LHCN-M2 (cell line): ENCODE data around the gene BRPF1. TPM values are rescaled to one million over a fixed set of nuclear protein-coding genes. Genes with fewer than 3 reads are reported as not detected.

Experiments used
- DNase-seq: peaks from one replicate; pipeline ENCODE4 v3.0.0-alpha.2; 2012; ENCODE audit warnings: low read depth
- total RNA-seq: library from RNA; depleted of rRNA; stranded (reverse); fragments of >200 nt; gene quantifications from 2 replicates; pipeline ENCODE4 v1.2.3, GENCODE V29; 2014

The BRPF1 gene
- total RNA-seq, 1 experiment from 2014 or later = 22.2 TPM

DNA sequence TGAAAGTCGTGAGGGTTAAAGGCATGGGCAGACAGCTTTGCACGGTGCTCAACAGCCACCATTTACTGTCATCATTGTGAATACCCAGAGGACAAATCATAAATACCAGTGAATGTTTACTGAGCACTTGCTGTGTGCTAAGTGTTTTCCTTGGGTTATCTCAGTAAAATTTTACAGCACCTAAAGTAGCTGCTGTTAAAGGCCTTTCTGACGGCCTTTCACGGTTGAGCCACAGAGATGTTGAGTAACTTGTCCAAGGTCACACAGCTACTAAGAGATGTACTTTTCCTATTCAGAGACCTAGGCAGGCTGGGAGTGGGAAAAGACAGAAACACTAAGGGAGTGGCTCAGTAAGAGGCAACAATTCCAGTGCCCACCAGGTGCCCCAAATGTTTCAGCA lies 28.3 kb upstream of the BRPF1 start:
- DNase-seq = no peak

DNA sequence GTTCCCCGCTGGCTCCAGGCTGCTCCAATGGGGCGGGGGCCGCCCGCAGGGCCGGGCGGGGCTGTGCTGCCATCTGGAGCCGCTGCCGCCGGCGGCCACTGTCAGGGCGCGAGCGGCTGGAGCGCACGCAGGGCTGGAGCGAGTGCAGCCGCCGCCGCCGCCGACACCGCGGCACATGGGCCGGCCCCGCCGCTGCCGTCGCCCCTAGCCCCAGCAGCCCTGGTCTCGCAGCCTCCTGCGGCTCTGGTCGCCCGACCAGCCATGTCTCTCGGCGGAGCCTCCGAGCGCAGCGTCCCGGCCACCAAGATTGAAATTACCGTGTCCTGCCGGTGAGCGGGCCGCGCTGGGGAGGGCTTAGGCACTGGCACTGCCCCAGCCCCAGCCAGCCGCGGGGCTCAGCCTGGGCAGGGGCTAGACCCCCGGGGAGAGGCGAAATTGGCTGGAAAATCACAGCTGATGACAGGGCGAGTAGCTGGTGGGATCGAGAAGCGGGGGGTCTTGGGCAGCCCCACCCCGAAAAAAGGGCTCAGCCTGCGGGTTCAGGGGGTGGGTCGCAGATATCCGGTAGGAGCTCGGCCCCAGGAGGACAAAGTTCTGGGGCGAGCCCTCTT lies 27.7 kb upstream of the BRPF1 start, which contains the start of gene CPNE9:
Gene CPNE9 (plus strand): TSS at position 98 of the 611 bp plus-strand sequence. CDS start 164 bp downstream, at position 262.
- DNase-seq = no peak

DNA sequence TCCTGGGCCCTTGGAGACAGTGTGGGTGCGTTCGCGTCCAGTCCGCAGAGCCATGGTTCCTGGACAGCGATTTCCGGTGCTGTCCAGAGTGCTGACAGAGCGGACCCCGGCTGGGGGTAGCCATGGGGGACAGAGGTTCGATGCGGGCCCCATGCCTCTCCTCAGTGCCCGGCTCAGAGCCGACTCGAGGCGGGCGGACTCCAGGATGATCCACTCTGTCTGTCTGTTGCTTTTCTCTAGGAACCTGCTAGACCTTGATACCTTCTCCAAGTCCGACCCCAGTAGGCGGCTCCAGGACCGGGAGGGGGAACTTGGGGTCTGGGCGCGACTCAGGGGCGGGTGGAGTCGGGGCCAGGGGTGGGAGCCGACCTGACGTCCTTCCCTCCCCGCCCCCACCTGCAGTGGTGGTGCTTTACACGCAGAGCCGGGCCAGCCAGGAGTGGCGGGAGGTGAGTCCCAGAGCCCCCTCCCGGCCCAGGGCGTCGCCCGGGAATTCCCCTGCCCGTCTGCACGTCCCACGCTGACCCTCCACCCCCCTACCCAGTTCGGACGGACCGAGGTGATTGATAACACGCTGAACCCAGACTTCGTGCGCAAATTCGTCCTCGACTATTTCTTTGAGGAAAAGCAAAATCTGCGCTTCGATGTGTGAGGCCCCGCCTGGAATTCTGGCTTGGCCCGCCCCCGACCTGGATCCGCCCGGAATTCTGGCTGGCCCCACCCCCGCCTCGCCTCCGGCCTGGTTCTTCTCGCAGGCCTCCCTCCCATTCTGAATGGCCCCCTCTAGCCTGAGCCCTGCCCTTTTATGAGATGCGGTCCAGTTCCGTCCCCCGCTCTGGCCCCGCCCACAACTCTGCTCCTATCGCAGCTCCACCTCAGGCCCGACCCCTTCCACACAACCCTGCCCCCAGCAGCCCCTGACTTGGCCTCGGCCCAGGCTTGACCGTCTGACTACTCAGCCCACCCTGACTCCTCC lies 26.9 kb upstream of the BRPF1 start:
- DNase-seq = no peak

DNA sequence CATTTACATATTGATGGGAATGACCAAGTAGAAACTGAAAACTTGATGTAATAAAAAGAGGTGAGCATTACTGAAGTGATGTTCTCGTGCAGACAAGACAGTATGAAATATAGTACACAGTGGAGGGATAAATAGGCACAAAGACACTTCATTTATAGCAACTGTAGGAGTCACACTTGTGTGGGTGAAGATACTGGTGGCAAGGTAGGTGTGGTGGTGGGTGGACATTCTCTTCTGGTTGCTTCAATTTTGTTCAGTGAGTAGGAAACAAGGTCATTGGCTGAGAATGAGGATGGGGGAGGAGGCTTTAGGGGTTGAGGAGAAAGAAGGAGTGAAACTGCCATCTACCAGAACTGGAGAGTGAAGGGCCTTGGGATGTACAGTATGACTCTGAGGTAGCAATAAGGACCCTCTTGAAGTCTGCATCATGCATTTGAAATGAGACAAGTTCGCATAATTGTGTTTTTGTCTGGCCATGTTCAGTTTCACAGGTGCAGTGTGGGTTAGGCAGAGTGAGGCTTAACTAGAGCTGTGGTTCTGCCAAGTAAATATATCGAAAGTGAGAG lies 21.3 kb upstream of the BRPF1 start:
- DNase-seq = no peak

DNA sequence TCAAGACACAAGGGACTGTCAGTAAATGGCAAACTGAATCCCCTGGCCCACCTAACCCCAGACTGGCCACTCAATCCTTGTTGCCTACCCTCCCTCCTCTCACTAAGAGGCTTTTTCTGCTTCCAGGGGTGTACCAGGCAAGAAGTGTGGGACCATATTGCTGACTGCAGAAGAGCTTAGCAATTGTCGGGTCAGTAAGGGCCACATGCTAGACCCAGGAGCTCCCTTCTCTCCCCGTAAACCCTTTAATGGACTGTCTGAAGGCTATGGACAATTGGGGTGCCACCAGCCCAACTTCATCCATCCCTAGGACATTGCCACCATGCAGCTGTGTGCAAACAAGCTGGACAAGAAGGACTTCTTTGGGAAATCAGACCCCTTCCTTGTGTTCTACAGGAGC lies 19.1 kb upstream of the BRPF1 start:
- no peak for DNase-seq

DNA sequence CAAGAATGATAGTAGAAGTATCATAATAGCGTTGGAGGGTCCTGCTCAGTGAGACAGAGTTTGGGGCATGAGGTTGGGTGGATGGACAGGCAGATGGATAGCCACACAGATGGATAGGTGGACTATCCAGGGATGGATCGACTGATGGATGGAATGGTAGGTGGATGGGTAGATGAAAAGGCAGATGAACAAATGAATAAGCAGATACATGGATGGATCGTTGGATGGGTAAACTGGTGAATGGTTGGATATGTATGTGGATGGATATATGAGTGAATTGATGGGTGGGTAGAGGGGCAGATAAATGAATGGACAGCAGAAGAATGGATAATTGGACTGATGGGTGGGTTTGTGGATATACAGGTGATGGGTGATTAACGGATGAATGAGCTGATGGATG lies 18.4 kb upstream of the BRPF1 start:
- no peak for DNase-seq

DNA sequence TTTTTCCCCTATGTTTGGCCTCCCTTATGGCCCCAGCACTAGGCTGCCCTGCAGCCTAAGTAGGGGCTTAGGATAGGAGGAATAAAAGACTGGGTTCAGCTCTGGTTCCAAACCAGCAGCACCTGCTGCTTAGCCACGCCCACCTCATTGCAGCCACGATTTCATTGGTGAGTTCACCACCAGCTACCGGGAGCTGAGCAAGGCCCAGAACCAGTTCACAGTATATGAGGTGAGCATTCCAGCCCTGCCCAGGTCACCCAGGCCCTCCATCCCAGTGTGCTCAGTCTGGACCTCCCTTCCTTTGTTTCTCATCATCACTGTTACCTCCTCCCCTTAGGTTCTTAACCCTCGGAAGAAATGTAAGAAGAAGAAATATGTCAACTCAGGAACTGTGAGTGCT lies 16.4 kb upstream of the BRPF1 start:
- no peak for DNase-seq

DNA sequence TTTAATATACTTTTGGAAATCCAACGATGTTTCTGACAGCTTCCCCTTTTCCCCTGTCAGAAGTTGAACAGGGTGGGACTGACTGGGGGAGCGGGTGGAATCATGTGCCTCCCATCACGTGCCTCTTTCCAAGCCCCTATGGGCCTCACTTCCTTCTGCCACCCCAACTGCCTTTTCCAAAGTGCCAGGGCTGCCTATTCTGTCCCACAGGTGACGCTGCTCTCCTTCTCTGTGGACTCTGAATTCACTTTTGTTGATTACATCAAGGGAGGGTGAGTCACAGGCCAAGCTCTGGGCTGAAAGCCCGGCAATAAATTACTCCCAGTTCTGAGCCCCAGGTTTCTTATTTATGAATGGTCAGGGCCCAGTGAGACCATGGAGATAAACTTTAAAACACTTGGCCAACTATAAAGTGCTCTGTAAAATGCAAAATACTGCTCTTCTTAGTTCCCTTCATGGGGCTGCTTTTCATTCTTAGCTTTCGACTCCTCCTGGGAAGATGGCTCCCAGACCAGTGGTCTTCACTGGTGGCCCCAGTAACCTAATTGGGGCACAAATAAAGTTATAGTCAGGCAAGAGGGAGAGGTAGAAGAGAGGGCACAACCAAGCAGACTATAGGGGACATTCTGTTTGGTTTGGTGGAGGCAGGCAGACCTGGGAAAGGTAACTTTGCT lies 15.6 kb upstream of the BRPF1 start:
- peak; percentile 86 for DNase-seq

DNA sequence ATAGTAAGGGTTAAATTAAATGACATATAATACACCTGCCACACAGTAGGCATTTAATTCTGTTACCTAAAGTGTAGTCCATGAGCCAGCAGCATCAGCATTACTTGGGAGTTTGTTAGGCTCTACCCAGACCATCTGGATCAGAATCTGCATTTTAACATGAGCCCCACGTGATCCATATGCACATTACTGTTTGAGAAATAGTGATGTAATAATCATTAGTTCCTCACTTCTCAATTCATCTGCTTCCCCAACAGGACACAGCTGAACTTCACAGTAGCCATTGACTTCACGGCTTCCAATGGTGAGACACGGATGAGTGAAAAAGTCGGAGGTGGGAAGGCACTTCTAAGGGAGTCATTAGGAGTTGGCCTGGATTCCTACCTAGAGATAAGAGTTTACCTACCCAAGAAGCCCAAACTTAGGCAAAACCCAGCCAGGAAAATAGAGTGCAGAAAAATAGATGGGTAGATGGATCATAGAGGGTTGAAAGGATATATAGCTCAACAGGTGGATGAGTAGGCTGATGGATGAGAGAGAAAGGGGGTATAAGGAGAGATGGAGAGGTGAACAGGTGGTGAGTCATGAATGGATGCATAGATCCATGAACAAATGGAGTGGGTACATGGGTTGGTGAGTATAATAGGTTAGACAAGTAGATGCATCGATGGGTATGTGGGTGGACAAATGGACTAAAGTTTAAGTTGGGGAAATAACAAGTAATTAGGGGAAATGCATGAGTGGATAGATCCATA lies 14.6 kb upstream of the BRPF1 start:
- no peak for DNase-seq

DNA sequence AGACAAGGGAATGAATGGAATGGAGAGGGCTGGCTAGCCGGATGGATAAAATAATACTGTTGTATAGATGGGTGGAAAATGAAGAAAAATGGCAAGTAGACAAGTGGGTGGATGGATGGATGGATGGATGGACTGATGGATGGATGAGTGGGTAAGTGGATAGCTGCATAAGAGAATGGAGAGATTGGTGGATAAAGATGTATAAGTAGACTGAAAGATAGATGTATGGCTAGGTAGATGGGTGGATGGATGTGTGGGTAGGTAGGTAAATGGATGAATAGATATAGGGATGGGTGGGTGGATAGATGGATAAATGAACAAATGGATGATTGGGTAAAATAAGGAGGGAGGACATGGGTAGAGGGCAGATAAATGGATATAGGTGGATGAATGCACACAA lies 14.0 kb upstream of the BRPF1 start:
- no peak for DNase-seq

DNA sequence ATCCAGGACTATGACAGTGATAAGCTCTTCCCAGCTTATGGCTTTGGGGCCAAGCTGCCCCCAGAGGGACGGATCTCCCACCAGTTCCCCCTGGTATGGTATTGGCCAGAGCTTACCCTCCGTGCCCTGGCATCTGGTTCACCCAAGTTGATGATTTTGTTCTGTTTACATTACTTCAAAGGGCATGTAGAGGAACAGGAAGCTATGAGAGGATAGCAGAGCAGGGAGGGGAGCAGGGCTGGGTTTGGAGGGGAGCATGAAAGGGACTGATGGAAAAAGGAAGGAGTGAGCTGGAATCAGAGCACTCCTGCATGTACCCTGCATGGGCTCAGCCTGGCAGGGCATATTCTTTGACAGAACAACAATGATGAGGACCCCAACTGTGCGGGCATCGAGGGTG lies 13.4 kb upstream of the BRPF1 start:
- DNase-seq = no peak

DNA sequence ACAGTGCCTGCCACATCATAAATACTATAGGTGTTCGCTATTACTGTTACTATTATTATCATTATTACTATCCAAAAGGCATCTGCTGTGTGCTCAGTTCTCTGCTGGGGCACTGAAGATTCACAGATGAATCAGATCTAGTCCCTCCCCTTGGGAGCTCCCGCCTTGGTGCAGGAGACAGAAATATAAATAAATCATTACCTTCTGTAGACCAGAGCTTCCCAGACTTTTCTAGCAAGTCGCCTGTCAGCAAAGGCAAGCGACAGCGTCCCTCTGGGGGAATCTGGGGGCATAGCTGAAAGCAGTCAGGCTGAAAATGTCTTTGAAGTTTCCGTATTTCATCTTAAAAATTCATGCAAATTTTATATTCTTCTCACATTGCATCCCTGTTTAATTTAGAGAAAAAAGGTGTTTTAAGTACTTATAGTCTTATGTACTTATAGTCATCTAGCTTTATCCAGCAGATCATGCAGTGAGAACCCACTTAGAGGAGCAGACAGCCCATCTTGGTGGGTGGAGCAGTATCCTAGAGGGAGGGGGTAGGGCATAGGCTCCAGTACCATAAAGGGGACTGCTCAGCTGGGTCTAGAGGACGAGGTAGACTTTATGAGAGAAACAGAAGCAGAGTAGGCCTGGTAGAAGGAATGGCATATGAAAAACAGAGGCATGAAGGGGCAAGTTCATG lies 10.4 kb upstream of the BRPF1 start:
- no peak for DNase-seq

DNA sequence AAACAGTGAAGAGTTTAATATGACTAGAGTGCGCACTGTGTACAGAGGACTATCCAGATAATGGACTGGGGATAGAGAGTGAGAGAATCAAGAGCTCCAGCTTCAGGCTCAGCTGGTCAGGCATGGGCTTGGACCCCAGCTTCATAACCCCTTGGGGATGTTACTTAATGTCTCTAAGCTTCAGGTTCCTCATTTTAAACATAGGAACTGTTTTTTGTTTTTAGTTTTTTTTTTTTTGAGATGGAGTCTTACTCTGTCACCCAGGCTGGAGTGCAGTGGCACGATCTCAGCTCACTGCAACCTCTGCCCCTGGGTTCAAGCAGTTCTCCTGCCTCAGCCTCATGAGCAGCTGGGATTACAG lies 9.9 kb upstream of the BRPF1 start:
- no peak for DNase-seq

DNA sequence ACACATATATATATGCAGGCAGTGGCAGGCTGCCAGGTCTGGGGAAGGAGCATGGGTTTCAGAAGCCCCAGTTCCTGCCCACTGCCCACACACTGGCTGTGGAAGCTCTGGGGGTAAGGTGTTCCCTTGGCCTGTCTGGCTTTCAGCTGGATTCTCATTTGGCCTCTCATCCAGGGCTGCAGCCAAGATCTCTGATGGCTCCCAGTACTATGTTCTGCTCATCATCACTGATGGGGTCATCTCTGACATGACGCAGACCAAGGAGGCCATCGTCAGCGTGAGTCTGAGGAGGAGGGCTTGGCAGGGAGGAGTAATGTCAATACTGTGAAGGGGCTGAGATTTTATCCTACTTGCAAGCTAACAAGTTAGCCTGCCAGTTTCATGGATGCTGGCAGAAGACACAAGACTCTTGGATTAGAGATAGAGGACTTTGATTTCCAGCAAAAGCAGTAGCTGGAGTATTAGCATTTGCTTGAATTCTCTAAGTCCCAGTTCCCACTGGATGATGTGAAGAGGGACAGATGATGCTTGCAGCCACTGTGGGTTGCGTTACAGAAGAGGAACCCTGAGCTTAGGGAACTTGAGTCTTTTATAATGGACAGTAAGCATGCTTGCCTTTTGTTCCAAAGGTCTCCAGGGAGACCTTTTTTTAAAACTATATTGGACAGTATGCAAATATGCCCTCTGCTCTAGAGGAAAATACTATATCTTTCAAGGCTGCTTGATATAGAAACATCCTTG lies 5.6 kb upstream of the BRPF1 start:
- DNase-seq = no peak

DNA sequence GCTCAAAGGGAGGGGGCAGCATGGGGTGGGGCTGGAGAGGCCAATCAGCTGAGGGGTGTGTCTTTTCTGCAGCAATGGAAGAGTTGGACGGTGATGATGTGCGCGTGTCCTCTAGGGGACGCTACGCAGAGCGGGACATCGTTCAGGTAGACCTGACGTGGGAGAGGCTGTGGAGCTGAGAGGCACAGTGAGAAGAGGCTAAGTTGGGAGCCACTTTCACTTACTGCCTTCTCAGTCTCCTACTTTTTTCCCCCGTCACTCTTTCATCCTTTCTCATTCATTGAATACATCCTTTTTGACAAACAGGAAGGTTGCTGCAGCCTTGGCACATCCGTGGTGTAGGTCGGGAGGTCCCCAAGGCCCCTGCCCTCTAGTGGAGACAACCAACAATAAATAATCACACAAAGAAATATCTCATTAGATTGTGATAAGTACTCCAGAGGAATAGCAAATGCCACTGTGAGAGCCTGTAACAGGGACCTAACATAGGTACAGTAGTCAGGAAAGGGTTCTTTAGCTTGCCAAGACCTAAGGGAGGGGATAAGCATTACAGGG lies 4.4 kb upstream of the BRPF1 start:
- DNase-seq = no peak

DNA sequence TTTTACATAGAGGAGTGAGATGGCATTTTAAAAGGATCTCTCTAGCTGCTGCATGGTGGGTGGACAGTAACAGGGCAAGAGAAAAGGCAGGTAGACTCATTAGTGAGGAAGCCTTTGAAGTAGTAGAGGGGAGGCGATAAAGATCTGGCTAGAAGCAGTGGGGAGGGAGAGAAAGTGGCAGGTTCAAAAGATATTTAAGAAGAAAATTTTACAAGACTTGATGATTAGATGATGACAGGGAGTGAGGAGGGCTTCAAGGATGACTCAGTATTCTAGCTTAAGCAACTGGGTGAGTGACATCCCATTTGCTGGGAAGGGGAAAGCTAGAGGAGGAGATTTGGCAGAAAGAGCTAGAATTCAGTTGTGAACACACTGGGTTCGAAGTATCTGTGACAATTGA lies 3.8 kb upstream of the BRPF1 start:
- peak; percentile 42 for DNase-seq

DNA sequence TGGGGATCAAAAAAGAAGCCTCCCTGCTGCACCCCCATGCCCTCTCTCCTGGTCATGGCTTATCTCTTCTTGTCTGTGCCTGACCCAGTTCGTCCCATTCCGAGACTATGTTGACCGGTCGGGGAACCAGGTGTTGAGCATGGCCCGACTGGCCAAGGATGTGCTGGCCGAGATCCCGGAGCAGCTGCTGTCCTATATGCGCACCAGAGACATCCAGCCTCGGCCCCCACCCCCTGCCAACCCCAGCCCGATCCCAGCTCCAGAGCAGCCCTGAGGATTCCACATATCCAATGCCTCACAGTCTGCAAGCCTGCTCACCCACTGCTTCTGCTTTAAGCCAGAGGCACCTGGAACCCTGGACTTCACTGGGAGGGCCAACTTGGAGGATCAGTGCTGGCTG lies 2.1 kb upstream of the BRPF1 start:
- no peak for DNase-seq

DNA sequence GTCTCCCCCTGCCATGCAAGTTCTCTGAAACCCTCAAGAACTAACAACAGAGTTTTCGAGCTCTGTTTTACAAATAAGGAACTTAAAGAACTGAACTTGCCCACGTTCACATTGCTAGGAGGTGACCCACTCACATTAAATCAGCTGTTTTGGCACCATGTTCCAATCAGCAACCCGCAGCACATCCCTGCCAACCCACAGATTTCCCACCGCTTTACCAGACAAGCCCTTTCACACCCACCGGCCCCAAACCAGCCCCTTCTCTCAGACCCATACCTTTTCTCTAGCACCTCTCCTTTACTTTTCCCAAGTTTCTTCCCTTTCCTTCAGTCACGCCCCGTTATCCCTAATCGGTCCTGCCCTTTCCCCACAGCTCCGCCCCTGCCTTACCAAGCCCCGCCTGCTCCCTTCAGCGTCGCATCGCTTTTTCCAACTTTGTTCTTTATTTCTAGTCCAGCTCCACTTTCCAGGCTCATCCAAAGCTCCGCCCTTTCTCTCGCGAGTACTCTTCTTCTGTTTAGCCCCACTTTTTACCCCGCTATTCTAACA lies 804 bp upstream of the BRPF1 start:
- no peak for DNase-seq

DNA sequence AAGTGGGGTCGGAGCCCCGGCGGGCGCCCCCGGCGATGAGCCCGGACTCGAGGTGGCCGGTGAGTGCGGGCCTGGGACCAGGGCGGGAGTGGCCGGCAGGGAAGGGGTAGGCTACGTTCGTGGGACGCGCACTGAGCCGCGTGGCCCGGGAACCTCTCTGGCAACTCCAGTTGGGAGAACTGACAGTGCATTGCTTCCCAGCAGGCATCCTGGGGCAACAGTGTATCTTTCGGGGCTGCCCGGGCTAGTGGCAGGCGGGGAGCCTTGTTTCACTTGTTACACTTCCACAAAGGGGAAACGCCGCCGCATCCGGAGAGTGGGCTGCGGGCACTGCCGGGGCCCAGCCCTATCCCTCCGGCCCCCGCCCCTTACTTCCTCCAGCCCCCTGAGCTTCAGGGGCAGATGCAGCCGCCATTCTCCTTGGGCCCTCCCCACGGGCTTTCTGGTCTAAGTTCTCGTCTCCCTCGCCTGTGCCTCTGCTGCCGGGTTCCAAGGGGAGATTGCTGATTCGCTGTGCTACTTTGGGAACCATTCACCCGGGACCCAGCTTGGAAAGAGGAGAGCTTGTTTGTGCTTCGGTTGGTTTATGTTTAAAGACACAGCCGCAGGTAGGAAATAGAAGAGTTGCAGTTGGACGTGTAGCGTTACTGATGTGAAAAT lies 675 bp downstream of the BRPF1 start:
- no peak for DNase-seq
